HCT116 (cell line): ENCODE measurements around the gene TBC1D26. TPM values are rescaled to one million over a fixed set of nuclear protein-coding genes. Genes with fewer than 3 reads are reported as not detected.
"Not testable (repeated sequence)": the region's sequence is repeated elsewhere in the genome, so short reads cannot be mapped to it uniquely, and the experiment has no call there.

Experiments
- ATAC-seq: fragments of 200-7000 bp; cut with Tn5 transposase; 2 replicates; pipeline ENCODE4 v1.9.1; 2020; ENCODE audit warnings: mild to moderate bottlenecking, moderate library complexity
- BruUV-seq: library from RNA; stranded (reverse); fragments of 400-500 nt; replicated peaks from 2 replicates; lab custom pipeline; 2021; lab: Mats Ljungman, UMichigan
- CTCF ChIA-PET: fragments of 300-600 bp; sonication (Branson Sonifier 250); formaldehyde crosslinking; loops from one replicate; lab custom pipeline; 2021; ENCODE audit warnings: antibody characterized with exemption; lab: Charles Lee
- POLR2A ChIA-PET: fragments of 300-600, 350-600 bp; sonication (Branson Sonifier 250); formaldehyde crosslinking; loops from one replicate; lab custom pipeline; 2021; ENCODE audit warnings: antibody characterized with exemption; lab: Charles Lee
- RAD21 ChIA-PET, 2 experiments: fragments of 300-600 bp; sonication (Branson Sonifier 250); formaldehyde crosslinking; loops; one replicate each; lab custom pipeline; 2023; ENCODE audit warnings: low total read pairs in 2 of 2; ENCODE audit not compliant: uncharacterized antibody in 2 of 2, unreplicated experiment in 2 of 2, low non-redundant PET in 1 of 2; lab: Charles Lee
- DNase-seq: peaks from one replicate; pipeline ENCODE4 v3.0.0-alpha.2; 2010; ENCODE audit warnings: low read depth, low spot score
- H2AFZ ChIP-seq: fragments of 200-600 bp; shearing (Covaris generic), sonication (generic); 2 replicates; pipeline ENCODE4 v1.6.1; 2017; ENCODE audit warnings: low read depth, mixed run types, mixed read lengths, antibody characterized with exemption, low read length; ENCODE audit not compliant: poor library complexity, severe bottlenecking
- H3K27ac ChIP-seq: 2 replicates; pipeline ENCODE4 v1.5.1; 2012; ENCODE audit warnings: low read depth, low read length
- H3K27me3 ChIP-seq: fragments of 200-600 bp; sonication (generic); 2 replicates; pipeline ENCODE4 v1.6.1; 2016; ENCODE audit warnings: mixed run types, low read length, mixed read lengths; ENCODE audit not compliant: insufficient read depth
- H3K36me3 ChIP-seq, 2 experiments: fragments of 200-500 bp in 1 of 2; fragments of 200-600 bp in 1 of 2; sonication (Bioruptor generic) in 1 of 2; sonication (generic) in 1 of 2; 2 replicates each; pipeline versions ENCODE4 v1.5.1 to v1.6.1; 2014 to 2016; ENCODE audit warnings: low read length in 2 of 2, inconsistent platforms in 1 of 2, mixed read lengths in 1 of 2, mixed run types in 1 of 2; ENCODE audit not compliant: insufficient read depth in 2 of 2, control insufficient read depth in 1 of 2
- H3K4me1 ChIP-seq, 2 experiments: fragments of 200-600 bp in 1 of 2; sonication (generic) in 1 of 2; 2 replicates each; pipeline versions ENCODE4 v1.5.1 to v1.6.1; 2012 to 2017; ENCODE audit warnings: low read length in 2 of 2, inconsistent platforms in 1 of 2, mild to moderate bottlenecking in 1 of 2, mixed read lengths in 1 of 2, mixed run types in 1 of 2, moderate library complexity in 1 of 2; ENCODE audit not compliant: insufficient read depth in 2 of 2, control insufficient read depth in 1 of 2
- H3K4me2 ChIP-seq: fragments of 200-600 bp; sonication (generic); 2 replicates; pipeline ENCODE4 v1.6.1; 2017; ENCODE audit warnings: mixed run types, low read length, mixed read lengths
- H3K4me3 ChIP-seq, 2 experiments: fragments of 200-600 bp in 1 of 2; sonication (generic) in 1 of 2; replicated peaks in 1 of 2; 2 replicates each; pipeline ENCODE4 v1.5.1; 2011 to 2016; ENCODE audit warnings: low read length in 2 of 2, control low read depth in 1 of 2, low read depth in 1 of 2, mild to moderate bottlenecking in 1 of 2, mixed read lengths in 1 of 2, mixed run types in 1 of 2
- H3K79me2 ChIP-seq: fragments of 200-600 bp; sonication (generic); 2 replicates; pipeline ENCODE4 v1.6.1; 2017; ENCODE audit warnings: mild to moderate bottlenecking, mixed run types, low read length, moderate library complexity, mixed read lengths; ENCODE audit not compliant: insufficient read depth
- H3K9ac ChIP-seq: fragments of 200-600 bp; sonication (generic); 2 replicates; pipeline ENCODE4 v1.6.1; 2016; ENCODE audit warnings: low read length, mixed read lengths
- H3K9me2 ChIP-seq: fragments of 200-600 bp; sonication (generic), shearing (Covaris generic); 2 replicates; pipeline ENCODE4 v1.6.1; 2017; ENCODE audit warnings: mixed run types, mild to moderate bottlenecking, moderate library complexity; ENCODE audit not compliant: insufficient read depth
- H3K9me3 ChIP-seq, 2 experiments: fragments of 200-500 bp in 1 of 2; fragments of 200-600 bp in 1 of 2; sonication (Bioruptor generic) in 1 of 2; sonication (generic) in 1 of 2; 2 replicates each; pipeline ENCODE4 v1.6.1; 2014 to 2017; ENCODE audit warnings: low read length in 2 of 2, mixed read lengths in 2 of 2, inconsistent platforms in 1 of 2, low read depth in 1 of 2, mild to moderate bottlenecking in 1 of 2, mixed run types in 1 of 2, moderate library complexity in 1 of 2; ENCODE audit not compliant: control insufficient read depth in 1 of 2, insufficient read depth in 1 of 2
- H4K20me1 ChIP-seq: fragments of 200-600 bp; sonication (generic), shearing (Covaris generic); 2 replicates; pipeline ENCODE4 v1.6.1; 2017; ENCODE audit warnings: mixed run types, mild to moderate bottlenecking, moderate library complexity; ENCODE audit not compliant: insufficient read depth
- intact Hi-C: fragments of 100-400 bp; cut with micrococcal nuclease; formaldehyde crosslinking; loops from 2 replicates; pipeline ENCODE4 v1.10.0; 2022
- total RNA-seq: library from RNA; stranded (reverse); gene quantifications from one replicate; pipeline ENCODE4 v1.2.1, GENCODE V29; 2021; ENCODE audit not compliant: unreplicated experiment

The TBC1D26 gene
- total RNA-seq, 1 experiment from 2014 or later = 1.1 TPM

DNA sequence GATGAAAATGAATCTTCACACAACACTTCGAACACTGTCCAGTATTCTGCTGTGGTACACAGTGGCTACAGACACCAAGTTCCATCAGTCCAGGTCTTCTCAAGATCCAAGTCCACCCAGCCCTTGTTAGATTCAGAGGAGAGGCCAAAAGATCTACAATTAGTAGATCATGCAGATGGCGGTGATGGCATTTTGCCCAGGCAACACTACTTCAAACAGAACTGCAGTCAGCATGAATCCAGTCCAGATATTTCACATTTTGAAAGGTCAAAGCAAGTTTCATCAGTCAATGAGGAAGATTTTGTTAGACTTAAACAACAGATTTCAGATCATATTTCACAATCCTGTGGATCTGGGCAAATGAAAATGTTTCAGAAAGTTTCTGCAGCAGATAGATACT is 52.3 kb downstream of the TBC1D26 start:
- CTCF ChIA-PET, H3K79me2 ChIP-seq, H2AFZ ChIP-seq, RAD21 ChIA-PET, H4K20me1 ChIP-seq, H3K27me3 ChIP-seq, DNase-seq, H3K27ac ChIP-seq, ATAC-seq, H3K9me2 ChIP-seq, H3K9me3 ChIP-seq, POLR2A ChIA-PET, intact Hi-C loops, H3K36me3 ChIP-seq, BruUV-seq, H3K4me1 ChIP-seq, H3K4me2 ChIP-seq, H3K4me3 ChIP-seq, H3K9ac ChIP-seq: not testable (repeated sequence)

DNA sequence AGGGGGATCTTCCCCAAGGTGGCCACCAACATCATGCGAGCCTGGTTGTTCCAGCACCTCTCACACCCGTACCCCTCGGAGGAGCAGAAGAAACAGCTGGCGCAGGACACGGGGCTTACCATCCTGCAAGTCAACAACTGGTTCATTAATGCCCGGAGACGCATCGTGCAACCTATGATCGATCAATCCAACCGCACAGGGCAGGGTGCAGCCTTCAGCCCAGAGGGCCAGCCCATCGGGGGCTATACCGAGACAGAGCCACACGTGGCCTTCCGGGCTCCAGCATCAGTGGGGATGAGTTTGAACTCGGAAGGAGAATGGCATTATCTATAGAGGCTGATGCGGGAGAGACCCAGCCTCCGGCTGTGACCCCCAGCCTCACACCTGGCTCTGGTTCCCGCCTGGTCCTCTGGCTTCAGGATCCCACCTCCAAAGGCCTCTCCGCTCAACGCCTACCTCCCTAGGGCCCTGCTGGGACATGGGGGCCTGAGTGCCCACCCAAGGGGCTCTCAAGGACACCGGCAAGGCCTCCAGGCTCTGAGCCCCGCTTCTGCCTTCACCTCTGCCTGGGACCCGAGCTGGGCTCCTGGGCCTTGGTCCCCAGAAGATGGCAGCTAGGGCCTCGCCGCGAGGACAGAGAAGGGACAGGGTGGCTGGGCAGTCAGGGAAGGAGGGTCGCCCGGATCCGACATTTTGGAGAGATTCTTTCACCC is 55.4 kb downstream of the TBC1D26 start:
- BruUV-seq, POLR2A ChIA-PET, intact Hi-C loops: not testable (repeated sequence)

DNA sequence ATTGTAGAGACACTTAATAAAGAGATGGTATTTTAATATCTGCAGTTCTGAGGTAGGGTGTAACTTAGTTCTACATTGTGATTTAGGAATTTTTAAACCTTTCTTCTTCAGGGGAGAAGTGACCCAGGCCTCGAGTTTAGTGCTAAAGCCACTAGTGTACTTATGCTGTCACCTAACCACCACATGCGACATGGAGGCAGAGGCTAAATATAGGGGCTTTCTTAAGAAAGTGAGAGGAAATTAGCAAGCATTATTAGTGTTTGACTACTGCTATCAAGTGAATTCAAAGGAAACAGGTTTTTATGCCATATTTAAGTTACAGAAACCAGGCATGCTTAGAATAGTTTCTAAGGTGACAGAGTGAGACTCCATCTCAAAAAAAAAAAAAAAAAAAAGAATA is 56.3 kb downstream of the TBC1D26 start:
- POLR2A ChIA-PET, H3K4me1 ChIP-seq, H3K9me2 ChIP-seq, H3K4me3 ChIP-seq, H3K9me3 ChIP-seq, H3K27me3 ChIP-seq, H3K4me2 ChIP-seq, DNase-seq, H2AFZ ChIP-seq, ATAC-seq, BruUV-seq, H4K20me1 ChIP-seq, H3K9ac ChIP-seq, RAD21 ChIA-PET, CTCF ChIA-PET, H3K36me3 ChIP-seq, H3K27ac ChIP-seq, intact Hi-C loops, H3K79me2 ChIP-seq: not testable (repeated sequence)

More for the DNA sequence above, 55.4 kb downstream of the TBC1D26 start:
- H3K9me2 ChIP-seq, H3K36me3 ChIP-seq, H3K9me3 ChIP-seq, H3K4me3 ChIP-seq, CTCF ChIA-PET, H3K27me3 ChIP-seq, H3K27ac ChIP-seq, H2AFZ ChIP-seq, H3K9ac ChIP-seq, H3K4me2 ChIP-seq, H3K4me1 ChIP-seq, RAD21 ChIA-PET, H4K20me1 ChIP-seq, H3K79me2 ChIP-seq, ATAC-seq, DNase-seq: not testable (repeated sequence)

Other genes starting within 250 kb of the TBC1D26 start
- gene TVP23C, start 168.8 kb upstream of the TBC1D26 start, total RNA-seq = 14.1 TPM
- 1.2 TPM for gene FBXW10B, start 112.6 kb upstream of the TBC1D26 start, total RNA-seq
- gene TRIM16, start 48.0 kb upstream of the TBC1D26 start, total RNA-seq = 33.8 TPM
- 37.0 TPM for gene ZNF286A, start 32.5 kb upstream of the TBC1D26 start, total RNA-seq
- gene ADORA2B, start 212.8 kb downstream of the TBC1D26 start, total RNA-seq = 47.5 TPM